ENCODE results near the gene ABCD1.

ABCD1 gene

DNA sequence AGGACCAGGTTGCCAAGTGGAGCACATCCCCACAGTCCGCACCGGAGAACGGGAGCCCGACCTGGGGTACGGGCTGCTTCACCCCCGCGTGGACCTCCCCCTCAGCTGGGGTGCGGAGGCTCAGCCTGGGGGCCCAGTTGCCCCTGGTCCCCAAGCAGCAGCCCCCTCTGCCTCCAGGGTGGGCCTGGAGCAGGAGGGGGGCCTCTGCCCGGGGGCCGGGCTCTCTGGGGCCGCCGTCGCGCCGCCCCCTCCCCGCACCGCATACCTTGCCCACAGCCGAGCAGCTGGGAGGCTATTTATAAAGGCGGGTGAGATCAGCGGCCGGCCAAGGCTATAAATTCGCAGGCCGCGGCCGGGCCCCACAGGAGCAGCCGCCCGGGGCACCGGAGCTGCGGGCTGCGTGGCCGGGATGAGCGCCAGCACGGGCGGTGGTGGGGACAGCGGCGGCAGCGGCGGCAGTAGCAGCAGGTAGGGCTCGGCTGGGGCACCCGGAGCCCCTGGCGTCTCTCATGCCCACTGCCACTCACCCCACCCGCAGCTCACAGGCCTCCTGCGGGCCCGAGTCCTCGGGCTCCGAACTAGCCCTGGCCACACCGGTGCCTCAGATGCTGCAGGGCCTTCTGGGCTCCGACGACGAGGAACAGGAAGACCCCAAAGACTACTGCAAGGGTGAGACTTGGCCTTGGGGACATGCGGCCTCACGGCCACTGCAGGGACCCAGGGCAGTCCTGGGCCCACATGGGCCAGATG lies 56.2 kb downstream of the ABCD1 start, which contains the start of gene SRPK3:
Gene SRPK3, plus strand, starts transcription at position 364 of the 750 bp plus-strand sequence. Its CDS starts 46 bp downstream, at position 410.
- Histone ChIP-seq H3K9ac (ENCODE audit: low read length) (no peak within 1 kb of the TSS), H3K4me3 (ENCODE audit: low read length) (no peak within 1 kb of the TSS), H3K27me3 (ENCODE audit: control insufficient read depth, insufficient read depth, low read length) (peaks cover 7% of the 10 kb centered on the region), H3K36me3 (ENCODE audit: control insufficient read depth, insufficient read depth, low read length) (no peaks in the 10 kb centered on the region), H3K4me1 (ENCODE audit: control insufficient read depth, insufficient read depth, low read length) (peaks cover 3% of the 10 kb centered on the region), H3K27ac (ENCODE audit: low read depth, low read length) (peak within 1 kb of the TSS; percentile 72)

DNA sequence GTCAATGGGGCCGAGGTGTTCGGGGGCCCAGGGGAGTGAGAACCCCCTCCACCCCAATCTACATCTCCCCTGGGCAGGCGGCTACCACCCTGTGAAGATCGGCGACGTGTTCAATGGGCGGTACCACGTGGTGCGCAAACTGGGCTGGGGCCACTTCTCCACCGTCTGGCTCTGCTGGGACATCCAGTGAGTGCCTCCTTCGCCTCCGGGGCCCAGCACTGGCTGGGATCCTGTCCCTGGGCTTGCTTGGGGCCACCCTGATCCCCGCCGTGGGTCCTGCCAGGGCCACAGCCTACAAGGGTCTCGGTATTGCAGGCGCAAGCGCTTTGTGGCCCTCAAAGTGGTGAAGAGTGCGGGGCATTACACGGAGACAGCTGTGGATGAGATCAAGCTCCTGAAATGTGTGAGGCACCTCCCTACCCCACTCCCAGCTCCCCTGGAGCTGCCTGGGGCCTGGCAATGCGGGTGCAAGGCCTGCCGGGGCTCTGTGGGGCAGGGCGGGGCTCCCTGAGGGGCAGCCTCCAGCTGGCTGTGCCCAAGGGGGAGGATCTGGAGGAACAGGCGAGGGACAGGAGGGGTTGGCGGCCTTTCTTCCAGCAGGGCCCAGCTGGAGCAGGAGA lies 56.9 kb downstream of the ABCD1 start:
- Histone ChIP-seq H3K36me3 (ENCODE audit: control insufficient read depth, insufficient read depth, low read length) (no peaks in the 10 kb centered on the region), H3K27me3 (ENCODE audit: control insufficient read depth, insufficient read depth, low read length) (peaks cover 7% of the 10 kb centered on the region), H3K4me3 (ENCODE audit: low read length) (no peak overlapping the region), H3K9ac (ENCODE audit: low read length) (no peak overlapping the region), H3K27ac (ENCODE audit: low read depth, low read length) (peak overlapping the region; percentile 72), H3K4me1 (ENCODE audit: control insufficient read depth, insufficient read depth, low read length) (peaks cover 3% of the 10 kb centered on the region)

DNA sequence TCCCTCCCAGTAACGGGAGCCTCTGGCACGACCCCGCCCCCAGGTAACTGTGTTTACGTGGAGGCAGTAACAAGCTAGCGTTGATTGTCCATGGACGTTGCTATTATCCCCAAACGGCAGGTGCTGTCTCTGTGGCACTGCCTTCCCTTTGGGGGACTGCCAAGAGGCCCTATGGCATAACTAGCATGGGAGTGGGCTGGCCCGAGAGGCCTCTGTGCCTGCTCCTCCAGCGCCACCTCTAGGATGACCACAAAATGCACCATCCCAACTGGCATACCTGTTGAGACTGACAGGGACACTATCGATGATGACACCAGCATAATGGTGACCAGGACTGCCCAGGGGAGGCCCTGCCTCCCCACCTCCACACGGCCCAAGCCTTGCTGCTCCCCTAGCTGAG lies 57.7 kb downstream of the ABCD1 start:
- peak overlapping the region; percentile 72 for H3K27ac ChIP-seq (ENCODE audit: low read depth, low read length)
- no peak overlapping the region for H3K4me3 ChIP-seq (ENCODE audit: low read length)
- H3K27me3 ChIP-seq (ENCODE audit: control insufficient read depth, insufficient read depth, low read length) = peaks cover 7% of the 10 kb centered on the region
- no peak overlapping the region for H3K9ac ChIP-seq (ENCODE audit: low read length)
- H3K4me1 ChIP-seq (ENCODE audit: control insufficient read depth, insufficient read depth, low read length) = peaks cover 3% of the 10 kb centered on the region
- no peaks in the 10 kb centered on the region for H3K36me3 ChIP-seq (ENCODE audit: control insufficient read depth, insufficient read depth, low read length)

DNA sequence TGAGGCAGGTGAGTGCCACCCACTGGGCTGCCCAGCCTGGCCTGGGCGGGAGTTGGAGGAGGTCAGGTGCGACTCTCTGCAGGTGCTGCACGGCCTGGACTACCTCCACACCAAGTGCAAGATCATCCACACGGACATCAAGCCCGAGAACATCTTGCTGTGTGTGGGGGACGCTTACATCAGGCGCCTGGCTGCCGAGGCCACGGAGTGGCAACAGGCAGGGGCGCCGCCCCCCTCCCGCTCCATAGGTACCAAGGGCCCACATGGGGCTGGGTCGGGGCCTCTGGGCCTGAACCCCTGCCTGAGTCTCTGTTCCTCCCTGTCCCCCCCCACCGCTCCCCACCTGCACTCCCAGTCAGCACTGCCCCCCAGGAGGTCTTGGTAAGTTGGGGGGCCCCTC lies 58.2 kb downstream of the ABCD1 start:
- H3K9ac ChIP-seq (ENCODE audit: low read length) = no peak overlapping the region
- no peaks in the 10 kb centered on the region for H3K36me3 ChIP-seq (ENCODE audit: control insufficient read depth, insufficient read depth, low read length)
- H3K4me1 ChIP-seq (ENCODE audit: control insufficient read depth, insufficient read depth, low read length) = peaks cover 3% of the 10 kb centered on the region
- H3K4me3 ChIP-seq (ENCODE audit: low read length) = no peak overlapping the region
- peaks cover 7% of the 10 kb centered on the region for H3K27me3 ChIP-seq (ENCODE audit: control insufficient read depth, insufficient read depth, low read length)
- no peak overlapping the region for H3K27ac ChIP-seq (ENCODE audit: low read depth, low read length)

DNA sequence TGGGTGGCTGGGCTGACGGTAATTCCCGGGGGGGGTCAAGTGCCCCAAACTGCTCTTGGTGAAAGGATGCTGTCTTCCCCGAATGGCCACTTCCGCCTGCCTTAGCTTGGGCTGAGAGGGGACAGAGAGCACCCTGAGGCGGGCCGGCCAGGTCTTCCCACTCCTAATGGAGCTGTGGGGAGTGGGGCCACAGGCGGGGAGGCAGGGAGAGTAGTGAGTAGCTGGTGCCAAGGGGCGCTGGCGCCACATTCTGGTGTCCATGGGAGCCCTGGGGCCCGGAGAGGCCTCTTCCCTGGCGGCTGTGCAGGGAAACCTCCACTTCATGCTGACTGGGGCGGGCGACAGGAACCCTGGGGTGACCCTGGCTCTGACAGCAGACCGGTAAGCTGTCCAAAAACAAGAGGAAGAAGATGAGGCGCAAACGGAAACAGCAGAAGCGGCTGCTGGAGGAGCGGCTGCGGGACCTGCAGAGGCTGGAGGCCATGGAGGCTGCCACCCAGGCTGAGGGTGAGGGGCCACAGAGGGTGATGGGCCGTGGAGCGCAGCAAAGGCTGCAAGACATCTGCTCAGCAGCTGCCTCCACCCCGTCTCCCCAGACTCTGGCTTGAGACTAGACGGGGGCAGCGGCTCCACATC lies 58.8 kb downstream of the ABCD1 start:
- Histone ChIP-seq H3K27ac (ENCODE audit: low read depth, low read length) (no peak overlapping the region), H3K9ac (ENCODE audit: low read length) (no peak overlapping the region), H3K4me1 (ENCODE audit: control insufficient read depth, insufficient read depth, low read length) (peaks cover 3% of the 10 kb centered on the region), H3K36me3 (ENCODE audit: control insufficient read depth, insufficient read depth, low read length) (no peaks in the 10 kb centered on the region), H3K4me3 (ENCODE audit: low read length) (no peak overlapping the region), H3K27me3 (ENCODE audit: control insufficient read depth, insufficient read depth, low read length) (peaks cover 7% of the 10 kb centered on the region)

DNA sequence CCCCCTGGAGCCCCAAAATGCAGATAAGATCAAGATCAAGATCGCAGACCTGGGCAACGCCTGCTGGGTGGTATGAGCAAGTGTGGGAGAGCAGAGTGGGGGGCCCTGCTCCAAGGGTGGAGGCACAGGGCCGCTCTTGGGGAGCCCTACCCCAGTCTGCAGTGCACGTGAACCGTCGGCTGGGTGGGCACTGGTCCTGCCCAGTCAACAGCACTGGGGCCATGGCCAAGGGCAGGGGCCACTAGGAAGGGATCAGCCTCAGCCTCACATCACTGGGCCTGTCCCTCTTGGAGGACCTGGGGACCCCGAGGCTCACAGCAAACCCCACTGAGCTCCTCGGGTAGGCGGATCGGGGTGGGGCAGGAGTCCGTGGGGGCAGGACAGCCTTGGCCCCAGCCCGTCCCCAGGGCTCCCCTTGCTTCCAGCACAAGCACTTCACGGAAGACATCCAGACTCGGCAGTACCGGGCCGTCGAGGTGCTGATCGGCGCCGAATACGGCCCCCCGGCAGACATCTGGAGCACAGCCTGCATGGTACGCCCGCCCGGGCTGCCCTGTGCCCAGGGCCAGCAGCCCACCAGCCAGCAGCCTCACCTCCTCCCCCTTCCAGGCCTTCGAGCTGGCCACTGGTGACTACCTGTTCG lies 59.8 kb downstream of the ABCD1 start:
- Histone ChIP-seq H3K4me1 (ENCODE audit: control insufficient read depth, insufficient read depth, low read length) (peaks cover 3% of the 10 kb centered on the region), H3K27me3 (ENCODE audit: control insufficient read depth, insufficient read depth, low read length) (peaks cover 7% of the 10 kb centered on the region), H3K36me3 (ENCODE audit: control insufficient read depth, insufficient read depth, low read length) (no peaks in the 10 kb centered on the region), H3K27ac (ENCODE audit: low read depth, low read length) (no peak overlapping the region), H3K9ac (ENCODE audit: low read length) (no peak overlapping the region), H3K4me3 (ENCODE audit: low read length) (no peak overlapping the region)

DNA sequence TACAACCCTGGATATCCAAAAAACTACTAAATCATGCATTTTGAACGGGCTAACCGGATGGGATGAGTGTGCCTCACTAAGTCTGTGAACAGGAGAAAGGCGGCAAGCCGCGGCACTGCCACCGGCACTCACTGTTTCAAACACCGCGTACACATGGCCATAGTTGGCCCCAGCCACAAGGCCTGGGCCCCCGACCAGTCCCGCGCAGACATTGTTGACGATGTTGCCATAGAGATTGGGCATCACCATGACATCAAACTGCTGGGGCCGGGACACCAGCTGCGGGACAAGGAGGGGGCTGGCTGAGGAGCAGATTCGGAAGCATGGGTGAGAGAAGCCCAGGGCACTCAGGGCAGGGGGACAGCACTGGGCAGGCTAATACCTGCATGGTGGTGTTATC lies 62.0 kb downstream of the ABCD1 start:
- Histone ChIP-seq H3K4me1 (ENCODE audit: control insufficient read depth, insufficient read depth, low read length) (no peaks in the 10 kb centered on the region), H3K36me3 (ENCODE audit: control insufficient read depth, insufficient read depth, low read length) (no peaks in the 10 kb centered on the region), H3K27ac (ENCODE audit: low read depth, low read length) (no peak overlapping the region), H3K9ac (ENCODE audit: low read length) (no peak overlapping the region), H3K4me3 (ENCODE audit: low read length) (no peak overlapping the region), H3K27me3 (ENCODE audit: control insufficient read depth, insufficient read depth, low read length) (no peaks in the 10 kb centered on the region)

DNA sequence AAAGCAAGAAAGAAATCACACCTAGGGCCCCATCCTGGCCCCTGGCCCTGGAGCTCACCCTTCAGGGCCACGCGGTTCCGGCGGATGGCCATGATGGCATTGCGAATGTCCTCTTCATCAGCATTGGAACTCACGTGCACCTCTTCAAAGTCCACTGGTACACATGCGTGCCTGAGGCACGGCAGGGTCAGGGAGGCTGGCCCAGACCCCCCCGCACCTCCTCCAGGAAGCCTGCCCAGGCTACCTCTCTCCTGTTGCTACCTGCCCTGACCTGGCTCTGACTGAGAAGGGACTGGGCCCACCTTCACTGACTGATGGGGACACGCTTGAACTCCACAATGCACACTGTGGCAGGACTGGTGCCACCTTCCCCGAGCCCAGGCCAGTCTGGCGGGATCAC lies 65.0 kb downstream of the ABCD1 start:
- Histone ChIP-seq H3K27me3 (ENCODE audit: control insufficient read depth, insufficient read depth, low read length) (peaks cover 6% of the 10 kb centered on the region), H3K9ac (ENCODE audit: low read length) (no peak overlapping the region), H3K36me3 (ENCODE audit: control insufficient read depth, insufficient read depth, low read length) (no peaks in the 10 kb centered on the region), H3K4me1 (ENCODE audit: control insufficient read depth, insufficient read depth, low read length) (peaks cover 8% of the 10 kb centered on the region), H3K27ac (ENCODE audit: low read depth, low read length) (no peak overlapping the region), H3K4me3 (ENCODE audit: low read length) (no peak overlapping the region)

DNA sequence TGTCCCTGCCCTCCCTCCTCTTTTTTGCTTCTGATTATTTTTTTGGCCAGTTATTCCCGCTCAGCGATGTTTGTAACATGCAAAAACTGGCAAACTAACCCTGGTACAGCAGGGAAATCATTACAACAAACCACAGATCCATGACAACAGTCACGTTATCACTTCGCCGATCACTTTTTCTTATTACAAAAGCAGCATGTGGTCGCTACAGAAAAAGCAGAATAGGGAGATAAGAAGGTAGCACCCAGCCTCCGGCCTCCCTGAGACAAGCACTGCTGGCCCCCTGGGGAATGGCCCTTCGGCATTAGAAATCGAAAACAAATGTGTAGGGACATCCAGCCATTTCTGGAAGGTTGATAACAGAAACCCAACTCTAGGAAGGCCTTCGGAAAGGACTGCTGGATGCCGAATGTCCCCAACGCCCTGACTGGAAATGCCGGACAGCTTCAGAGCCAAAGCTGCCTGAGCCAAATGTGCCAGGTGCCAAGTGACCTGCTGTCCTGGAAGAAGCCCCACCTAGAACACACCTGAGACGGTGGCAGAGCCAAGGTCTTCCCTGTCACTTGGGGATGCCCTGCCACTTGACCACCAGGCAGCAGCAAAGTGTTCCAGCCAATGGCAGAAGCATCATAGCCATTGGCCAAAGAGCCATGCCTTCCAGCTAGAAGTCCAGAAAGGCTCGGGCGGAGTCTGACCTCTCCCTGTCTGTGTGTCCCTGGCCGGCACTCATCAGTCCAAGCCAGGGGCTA lies 66.6 kb downstream of the ABCD1 start:
- no peak overlapping the region for H3K9ac ChIP-seq (ENCODE audit: low read length)
- H3K4me1 ChIP-seq (ENCODE audit: control insufficient read depth, insufficient read depth, low read length) = peaks cover 13% of the 10 kb centered on the region
- no peaks in the 10 kb centered on the region for H3K36me3 ChIP-seq (ENCODE audit: control insufficient read depth, insufficient read depth, low read length)
- H3K27ac ChIP-seq (ENCODE audit: low read depth, low read length) = no peak overlapping the region
- H3K27me3 ChIP-seq (ENCODE audit: control insufficient read depth, insufficient read depth, low read length) = peaks cover 6% of the 10 kb centered on the region
- H3K4me3 ChIP-seq (ENCODE audit: low read length) = no peak overlapping the region

DNA sequence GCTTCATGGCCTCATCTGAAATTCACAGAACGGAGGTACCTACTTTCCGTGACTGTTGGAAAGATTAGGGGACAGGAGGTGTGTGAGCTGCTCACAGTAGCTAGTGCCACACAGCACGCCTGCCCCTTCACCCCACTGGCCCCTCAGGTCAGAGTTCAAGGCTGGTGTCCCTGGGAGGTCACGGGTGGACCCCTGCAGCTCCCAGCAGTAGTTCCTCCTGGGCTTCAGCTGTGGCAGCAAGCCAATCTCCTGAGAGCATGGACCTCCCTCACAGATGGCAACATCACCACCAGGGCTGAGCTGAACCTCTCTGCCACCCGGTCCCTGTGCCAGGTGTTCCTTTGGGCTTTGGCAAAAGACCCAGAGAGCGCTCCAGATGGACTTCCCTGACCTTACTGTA lies 67.7 kb downstream of the ABCD1 start:
- H3K27me3 ChIP-seq (ENCODE audit: control insufficient read depth, insufficient read depth, low read length) = peaks cover 6% of the 10 kb centered on the region
- H3K4me1 ChIP-seq (ENCODE audit: control insufficient read depth, insufficient read depth, low read length) = peaks cover 13% of the 10 kb centered on the region
- H3K9ac ChIP-seq (ENCODE audit: low read length) = peak overlapping the region; percentile 35
- no peak overlapping the region for H3K4me3 ChIP-seq (ENCODE audit: low read length)
- H3K36me3 ChIP-seq (ENCODE audit: control insufficient read depth, insufficient read depth, low read length) = no peaks in the 10 kb centered on the region
- no peak overlapping the region for H3K27ac ChIP-seq (ENCODE audit: low read depth, low read length)

DNA sequence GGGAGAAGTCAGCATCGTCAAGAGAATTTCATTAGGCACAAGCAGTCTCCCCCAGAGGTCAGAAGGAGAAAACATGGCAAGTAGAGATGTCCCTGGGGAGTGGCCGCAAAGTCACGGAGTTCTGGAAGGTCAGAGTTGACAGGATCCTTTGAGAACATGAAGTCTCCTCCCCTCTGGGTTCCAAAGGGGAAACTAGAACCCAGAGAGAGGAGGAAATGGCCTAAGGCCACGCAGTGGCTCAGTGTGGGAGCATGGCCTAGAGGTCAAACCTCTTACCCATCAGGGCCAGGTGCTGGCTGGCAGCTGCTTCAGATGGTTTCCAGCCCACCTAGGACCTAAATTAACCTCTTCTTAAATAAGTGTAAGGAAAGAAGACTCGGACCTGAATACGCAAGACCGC lies 68.6 kb downstream of the ABCD1 start:
- peaks cover 13% of the 10 kb centered on the region for H3K4me1 ChIP-seq (ENCODE audit: control insufficient read depth, insufficient read depth, low read length)
- H3K9ac ChIP-seq (ENCODE audit: low read length) = peak overlapping the region; percentile 72
- H3K27ac ChIP-seq (ENCODE audit: low read depth, low read length) = peak overlapping the region; percentile 93
- H3K36me3 ChIP-seq (ENCODE audit: control insufficient read depth, insufficient read depth, low read length) = no peaks in the 10 kb centered on the region
- peak overlapping the region; percentile 81 for H3K4me3 ChIP-seq (ENCODE audit: low read length)
- peaks cover 6% of the 10 kb centered on the region for H3K27me3 ChIP-seq (ENCODE audit: control insufficient read depth, insufficient read depth, low read length)

All from rectal smooth muscle tissue (tissue), 1 donor.